HG03060 (cell line): ENCODE results near the gene PJVK.

ENCODE experiments used
- ATAC-seq: cut with Tn5 transposase; IDR thresholded peaks from one replicate; pipeline ENCODE4 v1.9.1; 2021; ENCODE audit warnings: low read depth, moderate number of reproducible peaks; ENCODE audit not compliant: unreplicated experiment

PJVK gene

GRCh38 chr2:178479275-178479616 lies 28.1 kb downstream of the PJVK start:
- ATAC-seq: no peak

- ATAC-seq: no peak
These were observed 28.6 kb downstream of the PJVK start for GRCh38 chr2:178479758-178480226.

GRCh38 chr2:178480227-178481181 lies 29.3 kb downstream of the PJVK start, which contains the start of gene PLEKHA3:
TSS of gene PLEKHA3 (plus strand) at chr2:178480457. CDS start at chr2:178480870, 413 bp downstream.
- ATAC-seq: peak; percentile 20

GRCh38 chr2:178482437-178482836 lies 31.3 kb downstream of the PJVK start:
- ATAC-seq: peak; percentile 33

GRCh38 chr2:178484245-178485041 lies 33.3 kb downstream of the PJVK start:
- no peak for ATAC-seq

GRCh38 chr2:178485356-178485755 lies 34.2 kb downstream of the PJVK start:
- no peak for ATAC-seq

- ATAC-seq: no peak
These were observed 40.4 kb downstream of the PJVK start for GRCh38 chr2:178491612-178492011.

- ATAC-seq: no peak
These were observed 44.9 kb downstream of the PJVK start for GRCh38 chr2:178496049-178496448.

- no peak for ATAC-seq
These were observed 47.0 kb downstream of the PJVK start for GRCh38 chr2:178498137-178498536.

- no peak for ATAC-seq
These were observed 48.5 kb downstream of the PJVK start for GRCh38 chr2:178499640-178500039.

- no peak for ATAC-seq
These were observed 51.6 kb downstream of the PJVK start for GRCh38 chr2:178502751-178503150.

- no peak for ATAC-seq
These were observed 54.9 kb downstream of the PJVK start for GRCh38 chr2:178506101-178506500.

GRCh38 chr2:178506524-178506923 lies 55.3 kb downstream of the PJVK start:
- ATAC-seq: no peak

GRCh38 chr2:178506949-178507348 lies 55.8 kb downstream of the PJVK start:
- ATAC-seq: no peak

- ATAC-seq: no peak
These were observed 57.5 kb downstream of the PJVK start for GRCh38 chr2:178508646-178509045.

- ATAC-seq: no peak
These were observed 59.2 kb downstream of the PJVK start for GRCh38 chr2:178510384-178510783.
